Neural progenitor cell (in vitro differentiated cells): Measurements from ENCODE around the gene HOXC5.

Experiments used
- CTCF ChIP-seq: fragments of 200-600 bp; sonication (generic); IDR thresholded peaks from 2 replicates; pipeline ENCODE4 v1.5.1; 2017; ENCODE audit warnings: antibody characterized with exemption, mild to moderate bottlenecking
- EZH2 ChIP-seq: fragments of 200-600 bp; sonication (generic); IDR thresholded peaks from 2 replicates; pipeline ENCODE4 v1.6.1; 2017; ENCODE audit warnings: antibody characterized with exemption, mild to moderate bottlenecking, moderate library complexity

GRCh38 chr12:54038284-54038870, 5.5 kb downstream of the HOXC5 start:
- TF ChIP-seq CTCF (no peak), EZH2 (no peak)
